ENCODE data around the gene ACAD9. TPM values are rescaled to one million over a fixed set of nuclear protein-coding genes. Genes with fewer than 3 reads are reported as not detected.

ACAD9 gene
- polyA plus RNA-seq, 1 of the 3 experiments (the other 2 are of a cell fraction): 41.9 TPM

GRCh38 chr3:128945041-128945877 lies 65.8 kb downstream of the ACAD9 start:
- Histone ChIP-seq H4K20me1 (ENCODE audit: insufficient read depth) (no peaks in the 10 kb centered on the region), H3K9me2 (no peaks in the 10 kb centered on the region), H3K4me3 (ENCODE audit: low read depth in 2 of 2, low read length in 1 of 2) (no peak overlapping the region), H3K4me2 (no peak overlapping the region), H3K27ac (ENCODE audit: low read depth in 2 of 2, low read length in 1 of 2) (no peak overlapping the region), H2AFZ (ENCODE audit: low read depth) (no peak overlapping the region), H3K4me1 (ENCODE audit: control insufficient read depth in 1 of 2, insufficient read depth in 2 of 2, low read depth in 1 of 2, low read length in 1 of 2) (no peaks in the 10 kb centered on the region), H3K9ac (no peak overlapping the region), H3K27me3 (ENCODE audit: insufficient read depth) (no peaks in the 10 kb centered on the region; the same call in 1 of the 2 replicates), H3F3A (replicated peaks; ENCODE audit: insufficient read depth) (no peaks in the 10 kb centered on the region), H3K79me2 (ENCODE audit: insufficient read depth) (no peaks in the 10 kb centered on the region), H3K36me3 (replicated peaks in 1 of 2; ENCODE audit: control insufficient read depth in 1 of 2, insufficient read depth in 2 of 2, low read length in 1 of 2) (no peaks in the 10 kb centered on the region), H3K9me3 (no peaks in the 10 kb centered on the region)
- DNase-seq: no peak
- WGBS (ENCODE audit: low lambda C conversion rate): 70% methylated on average over 7 of the region's 21 CpGs
- POLR2A ChIA-PET: no interaction called here
- CTCF ChIA-PET: no interaction called here
- TF ChIP-seq RXRA (IDR thresholded peaks at IDR 0.05; ENCODE audit: borderline replicate concordance, low read depth) (no peak), FOSL2 (IDR thresholded peaks at IDR 0.05; ENCODE audit: borderline replicate concordance, low read depth) (no peak), SIN3A (IDR thresholded peaks at IDR 0.05; ENCODE audit: borderline replicate concordance, low read depth, low read length) (no peak), EZH2phosphoT487 (IDR thresholded peaks at IDR 0.05; ENCODE audit: borderline replicate concordance, low read depth) (no peak), NRF1 (IDR thresholded peaks at IDR 0.05; ENCODE audit: low read depth, low read length) (no peak), CTCF (IDR thresholded peaks at IDR 0.05) (no peak), CHD2 (IDR thresholded peaks at IDR 0.05; ENCODE audit: low read length, partially characterized antibody) (no peak), RCOR1 (IDR thresholded peaks at IDR 0.05; ENCODE audit: low read length) (no peak), FOXM1 (IDR thresholded peaks at IDR 0.05; ENCODE audit: low read depth) (no peak), FOXJ3 (CRISPR knock-in tag; IDR thresholded peaks at IDR 0.05) (no peak), RFX5 (IDR thresholded peaks at IDR 0.05; ENCODE audit: low read length) (no peak)
- TF ChIP-seq, protein P1, sequence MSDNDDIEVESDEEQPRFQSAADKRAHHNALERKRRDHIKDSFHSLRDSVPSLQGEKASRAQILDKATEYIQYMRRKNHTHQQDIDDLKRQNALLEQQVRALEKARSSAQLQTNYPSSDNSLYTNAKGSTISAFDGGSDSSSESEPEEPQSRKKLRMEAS (IDR thresholded peaks at IDR 0.05; ENCODE audit: low read depth): no peak

GRCh38 chr3:128945878-128946175 lies 66.4 kb downstream of the ACAD9 start:
- Histone ChIP-seq H3K9me3 (no peaks in the 10 kb centered on the region), H3K79me2 (ENCODE audit: insufficient read depth) (no peaks in the 10 kb centered on the region), H3K9ac (no peak overlapping the region), H3F3A (replicated peaks; ENCODE audit: insufficient read depth) (no peaks in the 10 kb centered on the region), H2AFZ (ENCODE audit: low read depth) (no peak overlapping the region), H3K36me3 (replicated peaks in 1 of 2; ENCODE audit: control insufficient read depth in 1 of 2, insufficient read depth in 2 of 2, low read length in 1 of 2) (no peaks in the 10 kb centered on the region), H3K27ac (ENCODE audit: low read depth in 2 of 2, low read length in 1 of 2) (no peak overlapping the region), H3K4me3 (ENCODE audit: low read depth in 2 of 2, low read length in 1 of 2) (no peak overlapping the region), H3K4me2 (no peak overlapping the region), H3K4me1 (ENCODE audit: control insufficient read depth in 1 of 2, insufficient read depth in 2 of 2, low read depth in 1 of 2, low read length in 1 of 2) (no peaks in the 10 kb centered on the region), H3K27me3 (ENCODE audit: insufficient read depth) (no peaks in the 10 kb centered on the region; the same call in 1 of the 2 replicates), H3K9me2 (no peaks in the 10 kb centered on the region), H4K20me1 (ENCODE audit: insufficient read depth) (no peaks in the 10 kb centered on the region)
- WGBS (ENCODE audit: low lambda C conversion rate): 54% methylated on average over 2 of the region's 3 CpGs
- ChIA-PET POLR2A (no interaction called here), CTCF (interaction anchor here (0.8 kb wide), 1 partner anchor 25 kb away, joined by 6 read pairs; no protein-coding TSS in a partner anchor)
- no peak for TF ChIP-seq NFIC (IDR thresholded peaks at IDR 0.05; ENCODE audit: borderline replicate concordance)
- TF ChIP-seq SMC3 (IDR thresholded peaks at IDR 0.05; ENCODE audit: low read depth, low read length): no peak
- TF ChIP-seq NRF1 (IDR thresholded peaks at IDR 0.05; ENCODE audit: low read depth, low read length): no peak
- no peak for TF ChIP-seq TAF1 (IDR thresholded peaks at IDR 0.05; ENCODE audit: borderline replicate concordance, low read depth, low read length)
- TF ChIP-seq RFX5 (IDR thresholded peaks at IDR 0.05; ENCODE audit: low read length): no peak
- no peak for TF ChIP-seq MEF2A (IDR thresholded peaks at IDR 0.05; ENCODE audit: borderline replicate concordance, low read depth)
- no peak for TF ChIP-seq FOXM1 (IDR thresholded peaks at IDR 0.05; ENCODE audit: low read depth)
- TF ChIP-seq FOSL2 (IDR thresholded peaks at IDR 0.05; ENCODE audit: borderline replicate concordance, low read depth): no peak
- TF ChIP-seq, protein P2, sequence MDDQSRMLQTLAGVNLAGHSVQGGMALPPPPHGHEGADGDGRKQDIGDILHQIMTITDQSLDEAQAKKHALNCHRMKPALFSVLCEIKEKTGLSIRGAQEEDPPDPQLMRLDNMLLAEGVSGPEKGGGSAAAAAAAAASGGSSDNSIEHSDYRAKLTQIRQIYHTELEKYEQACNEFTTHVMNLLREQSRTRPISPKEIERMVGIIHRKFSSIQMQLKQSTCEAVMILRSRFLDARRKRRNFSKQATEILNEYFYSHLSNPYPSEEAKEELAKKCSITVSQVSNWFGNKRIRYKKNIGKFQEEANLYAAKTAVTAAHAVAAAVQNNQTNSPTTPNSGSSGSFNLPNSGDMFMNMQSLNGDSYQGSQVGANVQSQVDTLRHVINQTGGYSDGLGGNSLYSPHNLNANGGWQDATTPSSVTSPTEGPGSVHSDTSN (IDR thresholded peaks at IDR 0.05): no peak
- TF ChIP-seq MXI1 (IDR thresholded peaks at IDR 0.05; ENCODE audit: low read depth, low read length): no peak
- no peak for TF ChIP-seq ELF1 (IDR thresholded peaks at IDR 0.05)
- DNase-seq: no peak

All from SK-N-SH (cell line).